ENCODE measurements around the gene ADGRV1. TPM values are rescaled to one million over a fixed set of nuclear protein-coding genes. Genes with fewer than 3 reads are reported as not detected.

The ADGRV1 gene
- total RNA-seq, 2 experiments from 2014 or later, result 0.06 TPM; not detected in 1

DNA sequence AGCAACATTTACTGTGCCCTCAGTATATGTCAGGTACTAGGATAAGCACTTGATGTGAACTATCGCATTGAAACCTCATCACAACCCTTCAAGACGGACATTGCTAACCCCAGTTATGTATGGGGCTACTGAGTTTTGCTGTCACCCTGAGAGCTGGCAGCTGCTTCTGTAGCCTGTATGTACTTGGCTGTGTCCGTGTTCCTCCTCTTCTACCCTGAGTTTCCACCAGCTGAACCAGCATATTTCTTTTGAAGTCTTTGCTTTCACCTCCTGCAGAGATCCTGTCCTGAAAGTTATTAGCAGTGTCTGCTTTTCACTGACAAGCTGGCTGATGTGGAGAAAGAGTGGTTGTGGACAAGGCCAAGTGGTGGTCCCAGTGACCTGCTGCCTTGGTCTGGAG is 63.3 kb downstream of the ADGRV1 start:
- H3K4me1 Mint-ChIP-seq, result no peaks in the 10 kb centered on the region
- ATAC-seq (ENCODE audit: low read depth) (no peak), DNase-seq (no peak)
- H3K4me3 Mint-ChIP-seq, result no peak overlapping the region
- POLR2A ChIA-PET, result interaction anchor here (0.5 kb wide), 1 partner anchor 182 kb away, joined by 3 read pairs; no protein-coding TSS in a partner anchor
- no peaks in the 10 kb centered on the region for H3K36me3 Mint-ChIP-seq
- no peaks in the 10 kb centered on the region for H3K27me3 Mint-ChIP-seq
- H3K27ac Mint-ChIP-seq, result no peak overlapping the region
- no peaks in the 10 kb centered on the region for H3K9me3 Mint-ChIP-seq

DNA sequence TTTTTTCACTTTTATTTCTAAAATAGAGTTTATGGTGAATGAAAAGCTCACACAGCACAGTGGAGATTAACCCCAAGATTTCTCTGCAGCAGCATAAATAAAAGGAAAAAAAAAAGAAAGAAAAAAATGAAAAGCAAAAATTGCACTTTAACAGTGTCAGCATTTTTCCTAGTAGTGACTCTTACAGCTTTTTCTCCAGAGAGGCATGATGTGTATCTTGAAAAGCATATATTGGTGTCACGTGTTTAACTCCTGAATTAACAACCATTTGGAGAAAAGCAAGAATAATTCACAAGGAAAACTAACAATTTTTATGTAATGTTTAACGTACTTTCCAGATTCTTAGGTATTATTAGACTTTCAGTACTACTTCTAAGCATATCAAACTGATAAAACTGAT is 67.9 kb downstream of the ADGRV1 start:
- ATAC-seq (ENCODE audit: low read depth) (no peak), DNase-seq (no peak)
- Mint-ChIP-seq H3K36me3 (no peaks in the 10 kb centered on the region), H3K9me3 (no peaks in the 10 kb centered on the region), H3K27ac (no peak overlapping the region), H3K4me1 (no peaks in the 10 kb centered on the region), H3K27me3 (peaks cover 2% of the 10 kb centered on the region), H3K4me3 (no peak overlapping the region)
- POLR2A ChIA-PET, result no interaction called here

DNA sequence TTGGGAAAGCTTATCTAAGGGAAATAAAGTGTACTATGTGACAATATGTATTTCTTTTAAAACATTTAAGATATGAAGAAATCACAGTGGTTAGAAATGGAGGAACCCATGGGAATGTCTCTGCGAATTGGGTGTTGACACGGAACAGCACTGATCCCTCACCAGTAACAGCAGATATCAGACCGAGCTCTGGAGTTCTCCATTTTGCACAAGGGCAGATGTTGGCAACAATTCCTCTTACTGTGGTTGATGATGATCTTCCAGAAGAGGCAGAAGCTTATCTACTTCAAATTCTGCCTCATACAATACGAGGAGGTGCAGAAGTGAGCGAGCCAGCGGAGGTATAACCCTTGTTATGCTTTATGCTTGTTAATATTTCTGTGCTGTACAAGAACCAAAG is 69.9 kb downstream of the ADGRV1 start:
- Mint-ChIP-seq H3K9me3 (no peaks in the 10 kb centered on the region), H3K36me3 (no peaks in the 10 kb centered on the region), H3K27ac (no peak overlapping the region), H3K4me3 (no peak overlapping the region), H3K27me3 (peaks cover 3% of the 10 kb centered on the region), H3K4me1 (no peaks in the 10 kb centered on the region)
- DNase-seq (no peak), ATAC-seq (ENCODE audit: low read depth) (no peak)
- POLR2A ChIA-PET, result no interaction called here

DNA sequence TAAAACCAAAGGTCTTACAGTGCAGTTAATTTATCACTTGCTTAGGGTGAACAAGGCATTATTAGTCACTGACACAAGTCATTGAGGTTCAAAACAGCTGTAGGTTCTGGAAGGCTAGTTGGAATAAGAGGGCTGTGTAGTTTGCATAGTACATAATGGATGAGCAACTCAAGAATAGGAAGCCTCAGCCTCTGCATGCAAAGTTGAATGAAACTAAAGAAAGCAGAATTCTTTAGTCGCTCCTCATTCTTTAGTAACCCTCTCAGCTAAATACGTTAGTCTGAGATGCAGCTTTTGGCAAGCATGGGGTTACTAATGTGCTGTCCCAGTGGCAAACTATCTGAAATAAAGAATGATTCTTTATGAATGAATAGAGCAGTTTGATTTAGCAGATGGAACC is 74.2 kb downstream of the ADGRV1 start:
- peaks cover 4% of the 10 kb centered on the region for H3K27me3 Mint-ChIP-seq
- H3K4me1 Mint-ChIP-seq, result no peaks in the 10 kb centered on the region
- H3K9me3 Mint-ChIP-seq, result no peaks in the 10 kb centered on the region
- DNase-seq, result no peak
- POLR2A ChIA-PET, result no interaction called here
- no peak overlapping the region for H3K4me3 Mint-ChIP-seq
- no peaks in the 10 kb centered on the region for H3K36me3 Mint-ChIP-seq
- ATAC-seq (ENCODE audit: low read depth), result no peak
- H3K27ac Mint-ChIP-seq, result no peak overlapping the region

DNA sequence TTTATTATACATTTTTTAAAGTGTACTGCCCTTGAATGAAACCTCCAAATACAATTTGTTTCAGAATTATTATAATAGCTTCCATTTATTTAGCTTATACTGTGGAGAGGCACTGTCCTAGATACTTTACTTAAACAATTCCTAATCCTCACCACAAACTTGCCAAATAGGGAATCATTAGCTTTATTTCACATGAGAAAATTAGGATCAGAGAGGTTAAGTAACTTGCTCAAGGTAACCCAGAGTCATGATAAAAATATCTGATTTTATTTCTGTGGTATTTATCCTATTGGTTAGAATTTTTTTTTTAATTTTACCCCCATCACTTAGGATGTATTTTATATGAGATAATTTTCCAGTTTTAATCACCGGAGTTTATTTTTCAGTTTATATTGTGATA is 78.4 kb downstream of the ADGRV1 start:
- H3K27ac Mint-ChIP-seq, result no peak overlapping the region
- H3K4me3 Mint-ChIP-seq, result no peak overlapping the region
- ATAC-seq (ENCODE audit: low read depth) (no peak), DNase-seq (no peak)
- POLR2A ChIA-PET, result no interaction called here
- no peaks in the 10 kb centered on the region for H3K36me3 Mint-ChIP-seq
- H3K27me3 Mint-ChIP-seq, result peaks cover 4% of the 10 kb centered on the region
- no peaks in the 10 kb centered on the region for H3K9me3 Mint-ChIP-seq
- no peaks in the 10 kb centered on the region for H3K4me1 Mint-ChIP-seq

DNA sequence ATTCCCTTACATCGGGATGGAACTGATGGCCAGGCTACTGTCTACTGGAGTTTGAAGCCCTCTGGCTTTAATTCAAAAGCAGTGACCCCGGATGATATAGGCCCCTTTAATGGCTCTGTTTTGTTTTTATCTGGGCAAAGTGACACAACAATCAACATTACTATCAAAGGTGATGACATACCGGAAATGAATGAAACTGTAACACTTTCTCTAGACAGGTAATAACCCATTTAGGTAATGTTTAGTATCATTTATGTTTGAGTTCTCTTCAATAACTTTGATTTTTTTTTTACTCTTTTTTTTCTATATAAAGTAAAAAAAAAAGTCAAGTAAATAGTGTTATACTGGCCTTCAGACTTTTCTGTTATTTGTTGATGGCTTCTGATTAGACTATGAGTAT is 79.1 kb downstream of the ADGRV1 start:
- DNase-seq (no peak), ATAC-seq (ENCODE audit: low read depth) (no peak)
- POLR2A ChIA-PET, result no interaction called here
- Mint-ChIP-seq H3K4me1 (no peaks in the 10 kb centered on the region), H3K27ac (no peak overlapping the region), H3K36me3 (no peaks in the 10 kb centered on the region), H3K4me3 (no peak overlapping the region), H3K27me3 (peaks cover 4% of the 10 kb centered on the region), H3K9me3 (no peaks in the 10 kb centered on the region)

DNA sequence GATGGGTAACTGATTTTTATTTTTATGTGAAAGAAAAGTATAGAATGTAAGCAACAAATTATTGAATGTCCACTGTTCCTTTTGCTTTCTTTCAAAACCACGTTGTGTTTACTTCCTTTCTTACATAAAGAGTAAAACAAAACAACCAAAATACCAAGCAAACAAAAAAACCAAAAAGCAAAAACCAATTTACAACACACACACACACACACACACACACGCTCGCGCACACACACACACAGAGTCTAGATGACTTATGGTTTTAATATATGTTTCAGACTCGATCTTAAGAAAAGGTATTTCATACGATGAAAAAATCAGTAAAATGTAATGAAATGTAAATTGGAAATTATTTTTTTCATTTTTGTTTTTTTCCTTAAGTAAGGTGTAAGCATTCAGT is 80.3 kb downstream of the ADGRV1 start:
- Mint-ChIP-seq H3K4me1 (no peaks in the 10 kb centered on the region), H3K27ac (no peak overlapping the region), H3K9me3 (no peaks in the 10 kb centered on the region), H3K36me3 (no peaks in the 10 kb centered on the region), H3K4me3 (no peak overlapping the region), H3K27me3 (peaks cover 4% of the 10 kb centered on the region)
- no peak for DNase-seq
- ATAC-seq (ENCODE audit: low read depth), result no peak
- POLR2A ChIA-PET, result no interaction called here

DNA sequence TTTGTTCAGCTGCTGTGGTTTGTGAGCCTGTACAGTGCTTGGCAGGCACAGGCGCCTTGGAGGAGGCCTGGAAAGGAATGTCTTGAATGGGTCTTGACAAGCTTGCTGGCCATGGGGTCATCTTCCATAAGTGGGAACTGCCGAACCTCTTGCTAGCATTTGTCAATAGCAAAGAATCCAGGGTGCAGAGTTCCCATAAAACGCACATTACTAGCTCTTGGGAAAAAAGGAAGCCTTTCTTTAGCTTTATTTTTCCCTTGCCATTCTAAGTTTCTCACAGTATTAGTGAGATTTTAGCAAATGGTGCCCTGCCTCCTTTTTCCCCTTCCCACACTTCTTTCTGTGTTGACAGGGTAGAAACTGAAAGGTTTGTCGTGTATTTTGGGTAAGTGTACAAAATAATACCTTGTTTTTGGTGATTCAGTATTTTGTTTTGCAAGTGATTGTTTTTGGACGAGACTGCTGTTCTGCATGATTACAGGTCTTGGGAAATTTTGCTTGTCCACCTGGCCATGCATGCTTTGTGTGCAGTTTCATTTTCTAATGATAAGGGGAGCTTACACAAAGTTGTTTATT is 82.0 kb downstream of the ADGRV1 start:
- ATAC-seq (ENCODE audit: low read depth) (no peak), DNase-seq (no peak)
- no peaks in the 10 kb centered on the region for H3K36me3 Mint-ChIP-seq
- peaks cover 2% of the 10 kb centered on the region for H3K27me3 Mint-ChIP-seq
- POLR2A ChIA-PET, result no interaction called here
- H3K27ac Mint-ChIP-seq, result no peak overlapping the region
- no peaks in the 10 kb centered on the region for H3K4me1 Mint-ChIP-seq
- H3K4me3 Mint-ChIP-seq, result no peak overlapping the region
- H3K9me3 Mint-ChIP-seq, result no peaks in the 10 kb centered on the region

DNA sequence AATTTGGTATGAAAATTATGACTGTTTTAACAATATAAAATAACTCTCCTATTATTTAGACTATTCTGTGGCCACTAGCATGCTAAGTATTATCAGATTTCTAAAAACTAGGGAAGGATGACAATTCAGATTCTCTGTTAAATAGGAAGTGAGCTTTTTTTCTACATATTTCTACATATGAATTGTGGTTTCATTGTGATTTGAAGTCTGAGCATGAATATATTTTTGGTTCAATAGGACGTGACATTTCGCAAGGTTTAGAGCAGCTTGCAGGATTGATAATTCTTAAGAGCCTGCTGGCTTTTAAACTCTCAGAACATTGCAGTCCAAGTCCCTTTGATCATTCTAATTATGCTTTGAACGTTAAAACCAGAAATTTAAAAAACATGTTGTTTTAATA is 82.9 kb downstream of the ADGRV1 start:
- ATAC-seq (ENCODE audit: low read depth) (no peak), DNase-seq (no peak)
- Mint-ChIP-seq H3K4me3 (no peak overlapping the region), H3K27ac (no peak overlapping the region), H3K9me3 (no peaks in the 10 kb centered on the region), H3K27me3 (peaks cover 2% of the 10 kb centered on the region), H3K4me1 (no peaks in the 10 kb centered on the region), H3K36me3 (no peaks in the 10 kb centered on the region)
- POLR2A ChIA-PET, result no interaction called here

DNA sequence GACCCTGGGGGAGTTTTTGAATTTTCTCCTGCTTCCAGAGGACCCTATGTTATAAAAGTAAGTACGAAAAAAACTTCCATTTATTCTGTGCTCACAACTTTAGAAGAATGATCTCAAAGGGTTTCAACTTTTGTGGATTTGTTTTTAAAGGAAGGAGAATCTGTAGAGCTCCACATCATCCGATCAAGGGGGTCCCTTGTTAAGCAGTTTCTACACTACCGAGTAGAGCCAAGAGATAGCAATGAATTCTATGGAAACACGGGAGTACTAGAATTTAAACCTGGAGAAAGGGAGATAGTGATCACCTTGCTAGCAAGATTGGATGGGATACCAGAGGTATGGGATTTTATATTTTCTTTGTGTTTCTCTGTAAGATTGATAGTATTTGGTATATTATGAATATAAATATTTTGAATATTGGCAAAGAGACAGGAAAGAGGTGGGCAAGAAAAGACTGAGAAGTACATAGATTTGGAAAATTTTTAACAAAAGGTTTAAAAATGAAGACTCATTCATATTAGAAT is 84.2 kb downstream of the ADGRV1 start:
- DNase-seq, result no peak
- Mint-ChIP-seq H3K9me3 (no peaks in the 10 kb centered on the region), H3K4me3 (no peak overlapping the region), H3K36me3 (no peaks in the 10 kb centered on the region), H3K27ac (no peak overlapping the region), H3K27me3 (peaks cover 2% of the 10 kb centered on the region), H3K4me1 (no peaks in the 10 kb centered on the region)
- POLR2A ChIA-PET, result no interaction called here
- ATAC-seq (ENCODE audit: low read depth), result no peak

DNA sequence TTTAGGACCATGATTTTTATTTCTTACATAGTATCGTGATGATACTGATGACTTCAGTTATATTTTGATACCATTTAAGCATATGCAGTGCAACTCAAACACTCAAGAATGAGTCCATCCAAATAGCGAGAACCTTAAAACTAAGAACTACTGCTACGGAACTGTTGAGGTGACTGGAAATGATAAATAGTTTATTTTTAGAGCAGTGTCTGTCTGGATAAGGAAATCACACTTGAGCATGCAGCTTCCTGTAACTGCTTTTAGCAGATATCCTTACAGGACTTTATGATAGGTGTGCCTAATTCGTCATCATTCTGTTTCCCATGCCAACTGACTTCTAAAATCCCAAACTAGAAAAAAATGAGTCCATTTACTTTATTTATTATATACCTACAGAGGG is 85.5 kb downstream of the ADGRV1 start:
- DNase-seq (no peak), ATAC-seq (ENCODE audit: low read depth) (no peak)
- Mint-ChIP-seq H3K9me3 (no peaks in the 10 kb centered on the region), H3K4me3 (no peak overlapping the region), H3K4me1 (no peaks in the 10 kb centered on the region), H3K36me3 (no peaks in the 10 kb centered on the region), H3K27me3 (peaks cover 2% of the 10 kb centered on the region), H3K27ac (no peak overlapping the region)
- POLR2A ChIA-PET, result no interaction called here

DNA sequence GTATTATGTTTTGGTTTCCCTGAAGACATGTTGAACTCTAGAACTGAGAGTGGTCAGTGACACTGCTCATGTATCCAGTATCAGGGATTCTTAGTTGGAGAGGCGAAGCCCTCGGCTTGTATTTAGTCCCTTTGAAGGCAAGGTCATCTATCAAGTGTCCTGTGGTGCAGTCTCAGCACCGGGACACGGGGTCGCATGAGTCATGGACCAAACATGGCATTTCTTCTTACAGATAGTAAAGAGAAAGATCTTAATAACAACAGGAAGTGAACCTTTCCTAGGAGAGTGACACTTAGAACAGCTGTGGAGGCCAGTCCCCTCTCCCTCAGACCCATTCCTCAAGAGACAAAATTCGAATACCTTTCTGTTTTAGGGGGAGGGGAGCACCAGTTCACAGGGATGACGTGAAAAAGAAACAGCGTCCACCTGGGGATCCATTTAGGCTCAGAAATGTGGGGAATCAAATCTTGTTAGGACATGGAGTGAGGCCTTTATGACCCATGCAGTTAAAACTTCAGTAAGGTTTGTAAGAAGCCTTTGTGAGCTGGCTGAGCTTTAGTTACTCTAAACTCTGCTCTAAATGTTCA is 86.5 kb downstream of the ADGRV1 start:
- H3K36me3 Mint-ChIP-seq, result no peaks in the 10 kb centered on the region
- ATAC-seq (ENCODE audit: low read depth), result no peak
- H3K4me3 Mint-ChIP-seq, result no peak overlapping the region

DNA sequence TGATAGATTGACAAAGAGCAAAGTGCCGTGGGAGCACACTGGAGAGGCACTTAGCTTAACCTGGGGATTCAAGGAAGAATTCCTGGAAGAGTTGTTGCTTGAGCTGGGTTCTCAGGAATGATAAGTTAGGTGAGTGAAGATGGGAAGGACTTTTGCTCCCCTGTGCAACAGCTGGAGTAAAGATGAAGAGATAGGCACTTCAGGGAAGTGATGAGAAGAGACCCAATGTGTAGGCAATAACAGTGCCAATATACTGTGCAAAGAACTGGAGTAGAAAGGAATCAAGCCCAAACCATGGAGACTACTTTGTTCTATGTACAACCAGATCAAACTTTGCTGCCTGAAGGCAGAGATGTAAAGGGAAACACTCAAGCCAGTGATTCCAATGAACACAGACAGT is 92.2 kb downstream of the ADGRV1 start:
- Mint-ChIP-seq H3K27ac (no peak overlapping the region), H3K4me3 (no peak overlapping the region), H3K36me3 (no peaks in the 10 kb centered on the region), H3K9me3 (no peaks in the 10 kb centered on the region), H3K27me3 (peaks cover 3% of the 10 kb centered on the region), H3K4me1 (peaks cover 2% of the 10 kb centered on the region)
- DNase-seq (no peak), ATAC-seq (ENCODE audit: low read depth) (no peak)
- POLR2A ChIA-PET, result no interaction called here

More for the DNA sequence above, 86.5 kb downstream of the ADGRV1 start:
- POLR2A ChIA-PET, result no interaction called here
- no peak for DNase-seq
- no peaks in the 10 kb centered on the region for H3K4me1 Mint-ChIP-seq
- H3K9me3 Mint-ChIP-seq, result no peaks in the 10 kb centered on the region
- H3K27ac Mint-ChIP-seq, result no peak overlapping the region
- H3K27me3 Mint-ChIP-seq, result peaks cover 2% of the 10 kb centered on the region

DNA sequence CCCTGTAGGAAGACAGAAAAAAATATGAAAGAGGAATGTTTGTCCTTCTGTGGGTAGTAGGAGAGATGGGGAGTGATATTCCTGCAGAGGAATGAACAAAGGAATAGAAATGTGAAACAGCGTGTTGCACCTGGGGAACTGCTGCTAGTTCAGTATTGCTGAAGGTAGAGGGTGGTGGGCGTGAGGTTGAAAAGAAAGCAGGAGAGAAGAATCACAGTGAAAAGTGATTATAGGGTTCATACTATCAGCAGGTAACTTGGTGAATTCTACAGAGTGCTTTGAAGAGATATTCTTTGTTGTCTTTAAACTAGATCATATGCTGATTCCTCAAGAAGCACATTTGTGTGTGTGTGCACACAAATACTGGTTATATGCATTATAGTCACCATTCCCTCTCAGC is 95.6 kb downstream of the ADGRV1 start:
- Mint-ChIP-seq H3K4me1 (peaks cover 2% of the 10 kb centered on the region), H3K27ac (no peak overlapping the region), H3K36me3 (no peaks in the 10 kb centered on the region), H3K9me3 (no peaks in the 10 kb centered on the region), H3K4me3 (no peak overlapping the region), H3K27me3 (peaks cover 3% of the 10 kb centered on the region)
- POLR2A ChIA-PET, result no interaction called here
- ATAC-seq (ENCODE audit: low read depth) (no peak), DNase-seq (no peak)
